Right atrium auricular region (tissue), 2 donors: ENCODE data around the gene UNC93B1. TPM values are rescaled to one million over a fixed set of nuclear protein-coding genes. Genes with fewer than 3 reads are reported as not detected.
"Not testable (repeated sequence)": the region's sequence is repeated elsewhere in the genome, so short reads cannot be mapped to it uniquely, and the experiment has no call there.

ENCODE experiments used
- DNase-seq: peaks from one replicate; pipeline ENCODE4 v3.0.0-alpha.2; 2019; ENCODE audit warnings: low spot score
- H3K27ac ChIP-seq, 2 donors: fragments of 200-600 bp; sonication (generic); 1 replicate in 1 of 2; 2 replicates in 1 of 2; pipeline ENCODE4 v1.5.1; 2016 to 2019
- H3K27me3 ChIP-seq, 2 donors: fragments of 200-600 bp; sonication (generic); one replicate each; pipeline versions ENCODE4 v1.5.1 to v1.6.0; 2017 to 2019
- H3K36me3 ChIP-seq: fragments of 200-600 bp; sonication (generic); one replicate; pipeline ENCODE4 v1.5.1; 2016
- H3K4me1 ChIP-seq, 2 donors: fragments of 200-600 bp; sonication (generic); one replicate each; pipeline versions ENCODE4 v1.5.1 to v1.6.0; 2017 to 2019
- H3K4me3 ChIP-seq, 2 donors: fragments of 200-600 bp; sonication (generic); 1 replicate in 1 of 2; 2 replicates in 1 of 2; pipeline ENCODE4 v1.5.1; 2017 to 2019; ENCODE audit warnings: mild to moderate bottlenecking in 1 of 2, moderate library complexity in 1 of 2
- H3K9me3 ChIP-seq, 2 donors: fragments of 200-600 bp; sonication (generic); one replicate each; pipeline ENCODE4 v1.5.1; 2019
- microRNA-seq, 2 donors: library from miRNA; unstranded; fragments of <30 nt; microRNA quantifications; one replicate each; pipeline ENCODE4, GENCODE V29; 2016 to 2017; ENCODE audit warnings: borderline number of aligned reads in 2 of 2, borderline replicate concordance in 1 of 2
- total RNA-seq, 2 donors: library from RNA; depleted of rRNA; stranded (reverse); fragments of >200 nt; gene quantifications; one replicate each; pipeline ENCODE4 v1.1.0, GENCODE V29; 2016
- TF ChIP-seq, protein P1 (sequence below), 2 donors: fragments of 200-600 bp; sonication (generic); IDR thresholded peaks; one replicate each; pipeline ENCODE4 v1.5.1; 2019; ENCODE audit warnings: antibody characterized with exemption in 2 of 2

UNC93B1 gene
- total RNA-seq, 2 donors from 2014 or later, result 9.2 to 19.7 TPM

DNA sequence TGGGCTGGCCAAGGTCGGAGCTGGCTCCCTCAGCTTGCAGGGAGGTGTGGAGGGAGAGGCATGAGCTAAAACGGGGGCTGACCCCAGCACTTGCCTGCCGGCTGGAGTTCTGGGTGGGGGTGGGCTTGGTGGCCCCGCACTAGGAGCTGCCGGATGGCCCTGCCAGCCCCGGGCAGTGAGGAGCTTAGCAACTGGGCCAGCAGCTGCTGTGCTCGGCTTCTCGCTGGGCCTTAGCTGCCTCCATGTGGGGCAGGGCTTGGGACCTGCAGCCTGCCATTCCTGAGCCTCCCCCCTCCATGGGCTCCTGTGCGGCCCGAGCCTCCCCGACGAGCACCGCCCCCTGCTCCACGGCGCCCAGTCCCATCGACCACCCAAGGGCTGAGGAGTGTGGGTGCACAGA lies 40.7 kb downstream of the UNC93B1 start:
- DNase-seq, H3K36me3 ChIP-seq, H3K4me1 ChIP-seq, H3K27ac ChIP-seq, H3K9me3 ChIP-seq, H3K4me3 ChIP-seq, H3K27me3 ChIP-seq: not testable (repeated sequence)

DNA sequence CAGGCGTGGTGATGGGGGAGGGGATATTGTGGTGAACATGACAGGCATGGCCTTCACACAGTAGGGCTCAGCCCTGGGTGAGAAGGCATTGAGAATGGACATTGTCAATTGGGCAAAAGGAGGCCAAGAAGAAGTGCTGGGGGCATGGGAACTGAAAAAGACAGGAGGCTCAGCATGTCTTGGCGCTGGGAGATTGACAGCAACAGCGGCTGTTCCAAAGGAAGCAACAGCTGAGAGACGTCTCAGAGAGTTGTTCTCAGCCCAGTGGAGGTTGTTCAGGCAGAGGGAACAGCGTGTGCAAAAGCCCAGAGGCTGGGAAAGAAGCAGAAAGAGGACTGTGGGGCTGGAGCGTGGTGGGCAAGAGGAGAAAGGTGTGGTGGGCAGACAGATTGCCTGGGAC lies 47.7 kb downstream of the UNC93B1 start:
- not testable (repeated sequence) for H3K27me3 ChIP-seq, DNase-seq, H3K9me3 ChIP-seq, H3K36me3 ChIP-seq, H3K27ac ChIP-seq, H3K4me3 ChIP-seq, H3K4me1 ChIP-seq

DNA sequence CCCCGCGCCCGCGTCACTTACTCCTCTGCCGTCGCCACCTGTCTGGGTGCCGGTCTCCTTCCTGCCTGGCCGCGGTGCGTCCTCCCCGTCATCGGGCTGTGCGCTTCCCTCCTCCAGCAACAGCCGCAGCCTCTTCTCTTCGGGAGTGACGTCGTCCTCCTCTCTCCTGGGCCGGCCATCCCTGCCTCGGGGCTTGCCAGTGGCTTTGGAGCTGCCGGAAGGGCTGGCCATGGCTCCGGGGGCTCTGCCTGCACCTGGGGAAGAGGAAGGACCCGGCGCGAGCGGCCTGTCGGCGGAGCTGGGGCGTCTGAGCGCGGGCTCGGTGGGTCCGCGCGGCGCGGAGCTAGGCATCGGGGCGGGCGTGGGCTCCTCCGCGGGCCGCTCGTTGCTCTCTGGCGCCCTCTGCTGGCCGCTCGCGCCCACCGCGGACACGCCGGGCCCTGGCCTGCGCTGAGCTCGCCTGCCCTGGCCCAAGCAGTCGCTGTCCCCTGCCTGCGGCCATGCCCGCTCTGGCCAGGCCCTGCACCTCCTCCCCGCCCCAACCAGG lies 48.4 kb downstream of the UNC93B1 start:
- not testable (repeated sequence) for H3K27ac ChIP-seq

GRCh38 chr11:67954971-67955370 lies 48.9 kb downstream of the UNC93B1 start:
- H3K36me3 ChIP-seq, H3K27me3 ChIP-seq, H3K4me1 ChIP-seq, H3K9me3 ChIP-seq, H3K27ac ChIP-seq, DNase-seq: not testable (repeated sequence)
- H3K4me3 ChIP-seq, result peak overlapping the region; percentile 41 to 61

More for the DNA sequence above, 48.4 kb downstream of the UNC93B1 start:
- DNase-seq, result peak; percentile 65
- peak overlapping the region; percentile 41 to 61 for H3K4me3 ChIP-seq
- TF ChIP-seq, protein P1, sequence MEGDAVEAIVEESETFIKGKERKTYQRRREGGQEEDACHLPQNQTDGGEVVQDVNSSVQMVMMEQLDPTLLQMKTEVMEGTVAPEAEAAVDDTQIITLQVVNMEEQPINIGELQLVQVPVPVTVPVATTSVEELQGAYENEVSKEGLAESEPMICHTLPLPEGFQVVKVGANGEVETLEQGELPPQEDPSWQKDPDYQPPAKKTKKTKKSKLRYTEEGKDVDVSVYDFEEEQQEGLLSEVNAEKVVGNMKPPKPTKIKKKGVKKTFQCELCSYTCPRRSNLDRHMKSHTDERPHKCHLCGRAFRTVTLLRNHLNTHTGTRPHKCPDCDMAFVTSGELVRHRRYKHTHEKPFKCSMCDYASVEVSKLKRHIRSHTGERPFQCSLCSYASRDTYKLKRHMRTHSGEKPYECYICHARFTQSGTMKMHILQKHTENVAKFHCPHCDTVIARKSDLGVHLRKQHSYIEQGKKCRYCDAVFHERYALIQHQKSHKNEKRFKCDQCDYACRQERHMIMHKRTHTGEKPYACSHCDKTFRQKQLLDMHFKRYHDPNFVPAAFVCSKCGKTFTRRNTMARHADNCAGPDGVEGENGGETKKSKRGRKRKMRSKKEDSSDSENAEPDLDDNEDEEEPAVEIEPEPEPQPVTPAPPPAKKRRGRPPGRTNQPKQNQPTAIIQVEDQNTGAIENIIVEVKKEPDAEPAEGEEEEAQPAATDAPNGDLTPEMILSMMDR (IDR thresholded peaks at IDR 0.05), result peak; percentile 74 to 85
- not testable (repeated sequence) for H3K9me3 ChIP-seq, H3K4me1 ChIP-seq, H3K27me3 ChIP-seq, H3K36me3 ChIP-seq

DNA sequence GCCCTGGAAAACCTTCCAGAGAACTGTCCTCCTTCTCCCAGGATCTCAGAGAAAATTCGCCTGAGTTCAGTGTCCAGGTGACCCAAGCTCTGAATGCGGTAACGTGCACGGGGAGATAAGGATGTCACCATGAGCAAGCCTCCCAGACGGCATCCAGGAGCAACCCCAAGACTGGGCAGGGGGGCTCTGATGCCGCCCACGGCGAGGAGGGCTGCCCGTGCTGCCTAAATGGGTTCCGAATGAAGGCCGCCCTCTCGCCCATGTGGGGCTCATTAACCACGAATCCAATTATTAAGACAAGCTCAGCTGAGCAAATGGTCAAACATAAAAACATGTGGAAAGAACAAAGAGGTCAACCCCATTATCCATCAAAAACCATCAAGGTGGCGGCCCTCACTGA lies 49.6 kb downstream of the UNC93B1 start:
- DNase-seq, result not testable (repeated sequence)

GRCh38 chr11:67950705-67951104 lies 53.2 kb downstream of the UNC93B1 start:
- H3K9me3 ChIP-seq, H3K36me3 ChIP-seq, DNase-seq, H3K27me3 ChIP-seq, H3K4me1 ChIP-seq, H3K4me3 ChIP-seq, H3K27ac ChIP-seq: not testable (repeated sequence)

More for the DNA sequence above, 49.6 kb downstream of the UNC93B1 start:
- H3K36me3 ChIP-seq, H3K27ac ChIP-seq, H3K4me3 ChIP-seq, H3K9me3 ChIP-seq, H3K4me1 ChIP-seq, H3K27me3 ChIP-seq: not testable (repeated sequence)

GRCh38 chr11:67947785-67948184 lies 56.1 kb downstream of the UNC93B1 start:
- H3K27me3 ChIP-seq, DNase-seq: not testable (repeated sequence)

GRCh38 chr11:67946403-67946802 lies 57.5 kb downstream of the UNC93B1 start:
- not testable (repeated sequence) for H3K4me1 ChIP-seq, DNase-seq, H3K9me3 ChIP-seq, H3K27ac ChIP-seq, H3K36me3 ChIP-seq, H3K4me3 ChIP-seq, H3K27me3 ChIP-seq

More at GRCh38 chr11:67947785-67948184, 56.1 kb downstream of the UNC93B1 start:
- not testable (repeated sequence) for H3K9me3 ChIP-seq, H3K4me3 ChIP-seq, H3K36me3 ChIP-seq, H3K27ac ChIP-seq, H3K4me1 ChIP-seq

DNA sequence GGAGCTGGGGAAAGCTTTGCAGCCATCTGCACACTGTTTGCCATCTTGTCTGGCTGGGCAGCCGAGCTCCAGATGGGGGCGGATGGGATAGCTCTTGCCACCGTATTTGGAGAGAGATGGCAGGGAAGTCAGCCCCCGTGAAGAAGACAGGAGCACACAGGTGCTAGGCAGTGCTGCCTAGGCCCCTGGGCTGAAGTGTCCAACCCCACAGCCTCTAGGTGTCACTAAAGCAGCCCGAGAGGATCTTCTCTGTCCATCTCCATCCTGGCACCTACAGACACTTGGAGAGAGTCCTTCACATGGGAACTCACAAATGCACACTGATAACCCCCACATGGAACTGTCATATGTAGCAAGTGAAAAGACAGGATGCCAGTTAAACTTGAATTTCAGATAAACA lies 60.5 kb downstream of the UNC93B1 start:
- H3K4me3 ChIP-seq, DNase-seq, H3K27me3 ChIP-seq, H3K4me1 ChIP-seq, H3K27ac ChIP-seq, H3K9me3 ChIP-seq, H3K36me3 ChIP-seq: not testable (repeated sequence)

Small RNA genes within 50 kb of the gene (microRNA-seq; reads per million reads assigned to microRNA genes)
- gene MIR4691, result 0 to 0.71 reads per million in 2 donors
- 0 reads per million in 2 donors for gene MIR6753
- gene MIR7113, result 2.1 reads per million in 2 donors

Other genes with a start within 250 kb of the UNC93B1 start
- 10 to 100 TPM; 10.5 to 21.6 TPM for gene ALDH3B1, start 6.2 kb upstream of the UNC93B1 start, total RNA-seq
- 100 to 1,000 TPM; 436 to 568 TPM for gene NDUFS8, start 26.6 kb upstream of the UNC93B1 start, total RNA-seq
- 10 to 100 TPM; 19.2 to 50.7 TPM for gene TCIRG1, start 34.9 kb upstream of the UNC93B1 start, total RNA-seq
- gene CHKA, start 117.3 kb upstream of the UNC93B1 start, total RNA-seq, result 10 to 100 TPM in 1 of 2 donors, 1 to 10 TPM in 1; 6.1 to 10.3 TPM
- 10 to 100 TPM; 20.2 to 20.5 TPM for gene KMT5B, start 209.2 kb upstream of the UNC93B1 start, total RNA-seq